WTC11 (cell line): ENCODE results near the gene ZNF205.

Experiments
- ATF2 ChIP-seq: sonication (generic); formaldehyde crosslinking; IDR thresholded peaks from 2 replicates; pipeline ENCODE4 v1.8.1; 2022; ENCODE audit warnings: low read depth, missing genetic modification reagents, borderline replicate concordance
- CTCF ChIP-seq: fragments of 200-600 bp; IDR thresholded peaks from 2 replicates; pipeline ENCODE4 v1.8.0; 2022; ENCODE audit warnings: antibody characterized with exemption
- ESRRA ChIP-seq: sonication (generic); formaldehyde crosslinking; IDR thresholded peaks from 2 replicates; pipeline ENCODE4 v1.8.1; 2022; ENCODE audit warnings: mild to moderate bottlenecking, missing genetic modification reagents, borderline replicate concordance
- IRF2 ChIP-seq: sonication (generic); formaldehyde crosslinking; IDR thresholded peaks from 2 replicates; pipeline ENCODE4 v1.8.0; 2022; ENCODE audit warnings: low read depth, missing genetic modification reagents, borderline replicate concordance
- JUN ChIP-seq: sonication (generic); formaldehyde crosslinking; IDR thresholded peaks from 2 replicates; pipeline ENCODE4 v1.8.0; 2023; ENCODE audit warnings: mild to moderate bottlenecking, missing genetic modification reagents
- PRRX2 ChIP-seq: fragments of 250-450 bp; sonication (Bioruptor Pico); IDR thresholded peaks from 2 replicates; pipeline ENCODE4 v1.8.0; 2021; ENCODE audit warnings: mild to moderate bottlenecking
- TEAD1 ChIP-seq: sonication (generic); formaldehyde crosslinking; IDR thresholded peaks from 2 replicates; pipeline ENCODE4 v1.8.0; 2022; ENCODE audit warnings: mild to moderate bottlenecking, missing genetic modification reagents
- USF1 ChIP-seq: sonication (generic); formaldehyde crosslinking; IDR thresholded peaks from 2 replicates; pipeline ENCODE4 v1.8.0; 2022; ENCODE audit warnings: mild to moderate bottlenecking, missing genetic modification reagents
- ZNF317 ChIP-seq: sonication (generic); formaldehyde crosslinking; IDR thresholded peaks from 2 replicates; pipeline ENCODE4 v1.8.1; 2023; ENCODE audit warnings: low read depth, mild to moderate bottlenecking, moderate library complexity, missing genetic modification reagents, borderline replicate concordance
- ZNF512 ChIP-seq: sonication (generic); formaldehyde crosslinking; IDR thresholded peaks from 2 replicates; pipeline ENCODE4 v1.8.1; 2022; ENCODE audit warnings: missing genetic modification reagents, borderline replicate concordance

GRCh38 chr16:3084969-3085670 lies 27.3 kb upstream of the ZNF205 start:
- no peak for TF ChIP-seq ZNF512 (CRISPR knock-in tag)
- TF ChIP-seq CTCF = no peak
- TF ChIP-seq IRF2 (CRISPR knock-in tag) = no peak
- no peak for TF ChIP-seq JUN (CRISPR knock-in tag)
- no peak for TF ChIP-seq ATF2 (CRISPR knock-in tag)
- no peak for TF ChIP-seq USF1 (CRISPR knock-in tag)
- TF ChIP-seq ESRRA (CRISPR knock-in tag) = no peak
- TF ChIP-seq TEAD1 (CRISPR knock-in tag) = no peak
- TF ChIP-seq ZNF317 (CRISPR knock-in tag) = no peak
- no peak for TF ChIP-seq PRRX2
